Measurements from ENCODE around the gene PARD3. TPM values are rescaled to one million over a fixed set of nuclear protein-coding genes. Genes with fewer than 3 reads are reported as not detected.

Gene PARD3
- total RNA-seq, 2 donors from 2014 or later, result 31.6 to 41.6 TPM

DNA sequence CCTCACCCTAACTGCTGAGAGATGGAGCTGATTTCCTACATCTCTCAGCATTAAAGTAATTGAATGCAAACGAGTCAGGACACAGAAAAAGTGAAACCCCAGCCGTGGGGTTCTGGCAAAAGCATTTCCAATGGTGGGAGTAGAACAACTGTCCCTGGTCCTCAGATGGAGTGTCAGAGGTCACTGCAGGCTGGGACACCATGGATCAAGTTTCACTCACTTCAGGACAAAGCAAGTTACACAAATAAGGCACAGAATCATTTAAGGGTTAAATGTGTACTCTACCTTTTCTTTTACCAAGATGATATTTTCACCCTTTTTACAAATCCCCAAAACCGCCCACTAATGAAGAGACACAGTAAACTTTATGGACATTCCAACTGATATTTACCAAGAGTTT, 607.8 kb downstream of the PARD3 start:
- H3K27ac ChIP-seq, result no peak overlapping the region
- DNase-seq (ENCODE audit: low spot score), result no peak
- H3K27me3 ChIP-seq, result no peaks in the 10 kb centered on the region
- no peak overlapping the region for H3K4me3 ChIP-seq
- TF ChIP-seq, protein P1, sequence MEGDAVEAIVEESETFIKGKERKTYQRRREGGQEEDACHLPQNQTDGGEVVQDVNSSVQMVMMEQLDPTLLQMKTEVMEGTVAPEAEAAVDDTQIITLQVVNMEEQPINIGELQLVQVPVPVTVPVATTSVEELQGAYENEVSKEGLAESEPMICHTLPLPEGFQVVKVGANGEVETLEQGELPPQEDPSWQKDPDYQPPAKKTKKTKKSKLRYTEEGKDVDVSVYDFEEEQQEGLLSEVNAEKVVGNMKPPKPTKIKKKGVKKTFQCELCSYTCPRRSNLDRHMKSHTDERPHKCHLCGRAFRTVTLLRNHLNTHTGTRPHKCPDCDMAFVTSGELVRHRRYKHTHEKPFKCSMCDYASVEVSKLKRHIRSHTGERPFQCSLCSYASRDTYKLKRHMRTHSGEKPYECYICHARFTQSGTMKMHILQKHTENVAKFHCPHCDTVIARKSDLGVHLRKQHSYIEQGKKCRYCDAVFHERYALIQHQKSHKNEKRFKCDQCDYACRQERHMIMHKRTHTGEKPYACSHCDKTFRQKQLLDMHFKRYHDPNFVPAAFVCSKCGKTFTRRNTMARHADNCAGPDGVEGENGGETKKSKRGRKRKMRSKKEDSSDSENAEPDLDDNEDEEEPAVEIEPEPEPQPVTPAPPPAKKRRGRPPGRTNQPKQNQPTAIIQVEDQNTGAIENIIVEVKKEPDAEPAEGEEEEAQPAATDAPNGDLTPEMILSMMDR (IDR thresholded peaks at IDR 0.05), result no peak
- H3K36me3 ChIP-seq, result no peaks in the 10 kb centered on the region
- no peaks in the 10 kb centered on the region for H3K4me1 ChIP-seq
- no peaks in the 10 kb centered on the region for H3K9me3 ChIP-seq

GRCh38 chr10:34206935-34207268, 608.2 kb downstream of the PARD3 start:
- H3K4me3 ChIP-seq, result no peak overlapping the region
- no peaks in the 10 kb centered on the region for H3K9me3 ChIP-seq
- no peaks in the 10 kb centered on the region for H3K4me1 ChIP-seq

GRCh38 chr10:34206078-34206934, 608.8 kb downstream of the PARD3 start:
- Histone ChIP-seq H3K4me3 (no peak overlapping the region), H3K36me3 (no peaks in the 10 kb centered on the region), H3K27ac (no peak overlapping the region), H3K27me3 (no peaks in the 10 kb centered on the region), H3K4me1 (no peaks in the 10 kb centered on the region), H3K9me3 (no peaks in the 10 kb centered on the region)
- TF ChIP-seq, protein P1 (IDR thresholded peaks at IDR 0.05), result no peak
- DNase-seq (ENCODE audit: low spot score), result no peak

More at GRCh38 chr10:34206935-34207268, 608.2 kb downstream of the PARD3 start:
- no peaks in the 10 kb centered on the region for H3K27me3 ChIP-seq
- TF ChIP-seq, protein P1 (IDR thresholded peaks at IDR 0.05), result no peak
- no peak for DNase-seq (ENCODE audit: low spot score)
- H3K27ac ChIP-seq, result no peak overlapping the region
- no peaks in the 10 kb centered on the region for H3K36me3 ChIP-seq

- no peaks in the 10 kb centered on the region for H3K36me3 ChIP-seq
- H3K4me3 ChIP-seq, result no peak overlapping the region
- no peak overlapping the region for H3K27ac ChIP-seq
- no peaks in the 10 kb centered on the region for H3K27me3 ChIP-seq
- no peak for DNase-seq (ENCODE audit: low spot score)
- no peaks in the 10 kb centered on the region for H3K9me3 ChIP-seq
- TF ChIP-seq, protein P1 (IDR thresholded peaks at IDR 0.05), result no peak
- no peaks in the 10 kb centered on the region for H3K4me1 ChIP-seq
These were observed 609.6 kb downstream of the PARD3 start for GRCh38 chr10:34205452-34205851.

GRCh38 chr10:34203966-34204630, 611.0 kb downstream of the PARD3 start:
- no peak overlapping the region for H3K4me3 ChIP-seq
- H3K27ac ChIP-seq, result no peak overlapping the region
- DNase-seq (ENCODE audit: low spot score), result no peak
- no peaks in the 10 kb centered on the region for H3K27me3 ChIP-seq
- H3K9me3 ChIP-seq, result no peaks in the 10 kb centered on the region
- no peaks in the 10 kb centered on the region for H3K36me3 ChIP-seq
- no peaks in the 10 kb centered on the region for H3K4me1 ChIP-seq
- TF ChIP-seq, protein P1 (IDR thresholded peaks at IDR 0.05), result no peak
